AG04450 (cell line): ENCODE data around the gene MICB. TPM values are rescaled to one million over a fixed set of nuclear protein-coding genes. Genes with fewer than 3 reads are reported as not detected.

Source experiments
- CTCF ChIA-PET: fragments of 300-600, 350-600 bp; formaldehyde crosslinking; extraction: SDS; loops from one replicate; lab custom pipeline; 2022; ENCODE audit warnings: antibody characterized with exemption, inconsistent platforms; lab: Charles Lee
- POLR2A ChIA-PET: fragments of 350-600 bp; formaldehyde crosslinking; extraction: SDS; loops from one replicate; lab custom pipeline; 2021; ENCODE audit warnings: antibody characterized with exemption, inconsistent platforms; lab: Yijun Ruan, JAX
- DNase-seq: peaks from one replicate; pipeline ENCODE4 v3.0.0-alpha.2; 2011; ENCODE audit warnings: low read depth, low spot score
- H3K27ac ChIP-seq: one replicate; pipeline ENCODE4 v1.5.1; 2012; ENCODE audit warnings: low read depth, low read length, control low read depth
- H3K27me3 ChIP-seq: one replicate; pipeline ENCODE4 v1.6.0; 2012; ENCODE audit warnings: low read length; ENCODE audit not compliant: control insufficient read depth, insufficient read depth
- H3K4me3 ChIP-seq: 2 replicates; pipeline ENCODE4 v1.5.1; 2011; ENCODE audit warnings: mild to moderate bottlenecking, low read depth, low read length, control low read depth
- H3K9me3 ChIP-seq: 2 replicates; pipeline ENCODE4 v1.5.1; 2012; ENCODE audit warnings: low read length; ENCODE audit not compliant: control insufficient read depth, insufficient read depth
- CTCF ChIP-seq: IDR thresholded peaks from 2 replicates; pipeline ENCODE4 v1.5.1; 2011; ENCODE audit warnings: low read depth, low read length, control low read depth, inconsistent platforms
- polyA plus RNA-seq: library from polyadenylated mRNA; depleted of rRNA; stranded (reverse); fragments of >200 nt; gene quantifications from 2 replicates; pipeline ENCODE4 v1.2.3, GENCODE V29; 2011

MICB gene
- polyA plus RNA-seq, 1 experiment, result 17.9 TPM

DNA sequence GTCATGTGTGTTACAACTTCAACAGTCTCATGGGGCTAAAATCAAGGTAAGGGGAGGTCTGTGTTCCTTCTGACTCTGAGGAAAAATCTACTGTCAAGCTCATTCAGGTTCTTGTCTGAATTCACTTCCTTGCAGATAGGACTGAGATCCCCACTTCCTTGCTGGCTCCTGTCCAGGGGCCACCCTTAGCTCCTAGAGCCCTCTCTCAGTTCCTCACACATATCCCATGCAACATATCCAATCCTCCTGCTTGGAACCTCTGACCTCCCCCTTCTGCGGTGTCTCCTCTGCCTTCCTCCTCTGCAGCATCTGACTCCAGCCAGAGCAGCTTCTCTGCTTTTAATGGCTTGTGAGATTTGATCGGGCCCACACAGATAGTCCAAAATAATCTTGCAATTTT lies 27.1 kb upstream of the MICB start:
- Histone ChIP-seq H3K27ac (no peak overlapping the region), H3K27me3 (peaks cover 17% of the 10 kb centered on the region), H3K4me3 (no peak overlapping the region), H3K9me3 (no peaks in the 10 kb centered on the region)
- POLR2A ChIA-PET, result no interaction called here
- CTCF ChIA-PET, result no interaction called here
- DNase-seq, result no peak
- TF ChIP-seq CTCF, result no peak

DNA sequence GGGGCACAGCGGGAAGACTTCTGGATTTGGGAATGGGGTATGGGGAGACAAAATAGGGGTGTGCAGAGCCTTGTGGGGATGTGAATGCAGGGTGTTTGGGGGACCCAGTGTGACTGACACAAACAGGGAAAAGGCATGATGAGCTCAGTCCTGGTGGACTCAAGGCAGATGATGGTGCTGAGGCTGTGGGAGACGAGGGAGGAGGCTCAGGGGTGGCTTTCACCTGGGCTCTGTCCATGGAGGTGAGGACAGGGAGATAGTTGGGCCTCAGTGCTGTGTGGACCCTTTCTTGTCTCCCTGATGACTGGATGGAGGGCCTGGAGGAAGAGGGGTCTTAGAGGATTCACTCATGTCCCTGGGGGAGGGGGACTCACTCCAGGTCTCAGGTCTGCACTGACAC lies 26.2 kb upstream of the MICB start:
- CTCF ChIA-PET, result interaction anchor here (0.6 kb wide), 1 partner anchor 20 kb away, joined by 3 read pairs; no protein-coding TSS in a partner anchor
- POLR2A ChIA-PET, result no interaction called here

GRCh38 chr6:31472259-31472658 lies 25.7 kb upstream of the MICB start:
- no peaks in the 10 kb centered on the region for H3K9me3 ChIP-seq
- no peak overlapping the region for H3K27ac ChIP-seq
- H3K27me3 ChIP-seq, result peaks cover 21% of the 10 kb centered on the region
- DNase-seq, result no peak
- no peak overlapping the region for H3K4me3 ChIP-seq
- ChIA-PET CTCF (no interaction called here), POLR2A (no interaction called here)
- no peak for TF ChIP-seq CTCF

More for the DNA sequence above, 26.2 kb upstream of the MICB start:
- TF ChIP-seq CTCF, result no peak
- no peaks in the 10 kb centered on the region for H3K9me3 ChIP-seq
- peaks cover 21% of the 10 kb centered on the region for H3K27me3 ChIP-seq
- no peak overlapping the region for H3K4me3 ChIP-seq
- no peak for DNase-seq
- no peak overlapping the region for H3K27ac ChIP-seq

DNA sequence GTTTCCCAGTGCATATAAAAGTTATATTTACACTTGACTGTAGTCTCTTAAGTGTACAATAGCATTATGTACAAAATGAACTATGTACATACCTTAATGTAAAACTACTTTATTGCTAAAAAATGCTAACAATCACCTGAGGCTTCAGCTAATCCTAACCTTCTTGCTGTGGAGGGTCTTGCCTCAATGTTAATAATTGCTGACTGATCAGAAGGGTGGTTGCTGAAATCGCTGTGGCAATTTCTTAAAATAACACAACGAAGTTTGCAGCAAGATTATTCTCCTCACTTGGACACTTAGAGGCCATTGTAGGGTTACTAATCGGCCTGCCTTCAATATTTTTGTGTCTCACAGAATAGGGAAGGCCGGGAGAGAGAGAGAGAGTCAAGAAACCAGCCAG lies 24.7 kb upstream of the MICB start:
- no peak for DNase-seq
- POLR2A ChIA-PET, result no interaction called here
- CTCF ChIA-PET, result no interaction called here
- Histone ChIP-seq H3K9me3 (no peaks in the 10 kb centered on the region), H3K27me3 (peaks cover 23% of the 10 kb centered on the region), H3K4me3 (no peak overlapping the region), H3K27ac (no peak overlapping the region)
- TF ChIP-seq CTCF, result no peak

DNA sequence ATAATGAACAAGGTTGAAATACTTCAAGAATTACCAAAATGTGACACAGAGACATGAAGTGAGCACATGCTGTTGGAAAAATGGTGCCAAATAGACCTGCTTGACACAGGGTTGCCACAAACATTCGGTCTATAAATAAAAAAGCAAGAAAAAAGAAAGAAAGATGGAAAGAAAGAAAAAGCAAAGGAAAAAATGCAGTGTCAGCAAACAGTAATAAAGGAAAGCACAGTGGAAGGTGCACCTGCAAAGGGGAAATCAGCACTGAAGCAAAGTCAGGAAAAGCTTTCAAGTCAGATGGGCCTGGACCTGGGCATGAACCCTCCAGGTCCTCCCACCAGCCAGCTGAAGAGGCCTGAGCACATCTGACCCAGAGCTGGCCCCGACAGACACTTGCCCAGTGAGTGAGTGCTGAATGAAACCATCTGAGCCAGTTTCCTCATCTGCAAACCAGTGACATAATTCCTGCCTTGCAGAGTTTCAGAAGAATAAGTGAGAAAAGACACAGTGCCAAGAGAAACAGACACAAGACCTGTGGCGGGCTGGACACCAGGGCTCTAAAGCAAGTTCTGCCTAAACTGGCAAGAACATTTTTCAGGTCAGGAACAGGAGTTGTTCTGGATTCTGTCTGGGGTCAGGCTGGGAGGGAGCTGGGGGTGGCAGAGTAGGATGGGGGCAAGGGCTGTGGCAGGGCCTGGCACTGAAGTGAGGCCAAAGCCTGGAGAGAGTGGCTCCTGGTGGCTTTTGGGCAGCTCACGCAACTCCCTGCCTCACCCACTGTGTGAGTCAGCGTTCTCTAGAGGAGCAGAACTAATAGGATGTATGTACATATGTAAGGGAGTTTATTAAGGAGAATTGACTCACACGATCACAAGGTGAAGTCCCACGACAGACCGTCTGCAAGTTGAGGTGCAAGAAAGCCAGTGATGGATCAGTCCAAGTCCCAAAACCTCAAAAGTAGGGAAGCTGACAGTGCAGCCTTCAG lies 23.9 kb upstream of the MICB start:
- peaks cover 25% of the 10 kb centered on the region for H3K27me3 ChIP-seq
- CTCF ChIA-PET, result no interaction called here
- H3K9me3 ChIP-seq, result no peaks in the 10 kb centered on the region
- H3K27ac ChIP-seq, result no peak overlapping the region
- TF ChIP-seq CTCF, result no peak
- POLR2A ChIA-PET, result no interaction called here
- DNase-seq, result no peak
- no peak overlapping the region for H3K4me3 ChIP-seq
